ENCODE measurements around the gene FA2H.

- TF ChIP-seq SUZ12 (IDR thresholded peaks at IDR 0.05; ENCODE audit: extremely low read depth, insufficient read depth, insufficient read length) (no peak), YY1 (IDR thresholded peaks at IDR 0.05; ENCODE audit: insufficient read depth, insufficient read length) (no peak), ZNF274 (IDR thresholded peaks at IDR 0.05; ENCODE audit: low read depth, low read length) (no peak)
These were observed 37.1 kb downstream of the FA2H start for GRCh38 chr16:74737521-74737920.
